GM21529 (cell line): ENCODE results near the gene MTOR.
"Not testable (repeated sequence)": the region's sequence is repeated elsewhere in the genome, so short reads cannot be mapped to it uniquely, and the experiment has no call there.

Source experiments
- ATAC-seq: cut with Tn5 transposase; IDR thresholded peaks from one replicate; pipeline ENCODE4 v1.9.1; 2021; ENCODE audit not compliant: unreplicated experiment

Gene MTOR

GRCh38 chr1:11067716-11068599 is 194.4 kb downstream of the MTOR start:
- no peak for ATAC-seq

DNA sequence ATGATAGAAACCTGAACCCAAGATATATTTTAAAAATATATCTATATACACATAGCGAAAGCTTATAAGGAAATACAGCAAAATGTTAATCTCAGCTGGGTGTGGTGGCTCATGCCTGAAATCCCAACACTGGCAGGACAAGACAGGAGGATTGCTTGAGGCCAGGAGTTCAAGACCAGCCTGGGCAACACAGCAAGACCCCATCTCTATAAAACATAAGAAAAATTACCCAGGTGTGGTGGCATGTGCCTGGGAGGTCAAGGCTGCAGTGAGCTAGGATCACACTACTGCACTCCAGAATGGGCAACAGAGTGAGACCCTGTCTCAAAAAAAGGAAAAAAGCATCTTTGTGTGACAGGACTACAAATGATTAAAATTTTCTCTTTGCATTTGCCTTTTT is 196.6 kb downstream of the MTOR start:
- no peak for ATAC-seq

DNA sequence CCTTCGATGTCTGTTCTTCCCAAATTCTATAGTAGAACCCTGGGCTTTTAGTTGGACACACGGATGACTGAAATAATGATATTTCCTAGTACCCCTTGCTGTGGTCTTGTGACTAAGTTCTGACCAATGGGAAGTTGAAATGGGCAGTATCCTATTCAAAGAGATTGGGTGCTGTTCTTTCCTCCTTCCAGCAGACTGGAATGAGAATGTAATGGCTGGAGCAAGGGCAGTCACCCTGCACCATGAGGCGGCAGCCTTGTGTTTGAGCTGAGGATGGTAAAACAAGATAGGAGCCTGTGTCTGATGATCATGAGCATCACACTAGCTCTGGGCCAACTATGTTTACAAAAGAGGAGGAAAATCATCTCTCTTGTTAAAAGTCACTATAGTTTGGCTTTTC is 197.4 kb downstream of the MTOR start:
- ATAC-seq, result no peak

DNA sequence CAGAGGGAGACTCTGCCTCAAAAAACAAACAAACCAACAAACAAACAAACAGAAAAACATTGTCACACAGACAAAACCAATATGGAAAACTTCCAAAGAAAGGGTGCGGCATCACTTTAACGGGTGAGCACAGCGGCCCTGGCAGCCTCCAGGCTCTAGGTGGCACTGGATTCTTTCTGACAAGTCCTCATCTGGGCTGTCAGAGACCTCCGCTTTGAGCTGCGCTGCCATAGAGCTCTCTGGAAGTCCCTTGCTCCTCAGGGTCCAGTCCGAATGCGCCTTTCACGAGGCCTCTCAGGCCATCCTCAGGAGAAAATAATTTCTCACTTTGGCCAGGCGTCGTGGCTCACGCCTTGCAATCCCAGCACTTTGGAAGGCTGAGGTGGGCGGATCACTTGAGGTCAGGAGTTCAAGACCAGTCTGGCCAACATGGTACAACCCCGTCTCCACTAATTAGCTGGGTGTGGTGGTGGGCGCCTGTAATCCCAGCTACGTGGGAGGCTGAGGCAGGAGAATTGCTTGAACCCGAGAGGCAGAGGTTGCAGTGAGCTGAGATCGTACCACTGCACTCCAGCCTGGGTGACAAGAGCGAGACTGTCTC is 198.3 kb downstream of the MTOR start:
- not testable (repeated sequence) for ATAC-seq

DNA sequence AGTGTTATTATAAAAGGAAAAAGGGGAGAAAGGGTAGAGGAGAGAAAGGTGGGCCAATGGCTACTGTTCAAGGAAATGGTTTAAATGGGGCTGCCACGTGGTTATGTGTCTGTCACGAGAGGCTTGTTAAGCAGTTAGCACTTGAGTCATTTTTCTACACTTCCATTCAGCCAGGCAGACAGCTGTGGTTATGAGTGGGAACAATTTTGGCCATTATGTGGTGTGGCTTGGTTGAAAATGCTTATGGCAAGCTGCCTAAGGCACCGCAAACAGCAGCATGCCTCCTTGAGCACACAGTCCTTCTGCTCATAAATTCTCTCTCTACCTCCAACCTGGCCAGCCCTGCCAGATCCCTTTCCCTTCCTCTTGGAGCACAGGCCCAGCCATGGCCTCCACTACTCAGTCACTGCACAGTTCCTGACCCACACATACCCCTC is 199.4 kb downstream of the MTOR start:
- peak; percentile 24 for ATAC-seq

- ATAC-seq, result no peak
Observed at GRCh38 chr1:11061652-11062365, 200.5 kb downstream of the MTOR start.

DNA sequence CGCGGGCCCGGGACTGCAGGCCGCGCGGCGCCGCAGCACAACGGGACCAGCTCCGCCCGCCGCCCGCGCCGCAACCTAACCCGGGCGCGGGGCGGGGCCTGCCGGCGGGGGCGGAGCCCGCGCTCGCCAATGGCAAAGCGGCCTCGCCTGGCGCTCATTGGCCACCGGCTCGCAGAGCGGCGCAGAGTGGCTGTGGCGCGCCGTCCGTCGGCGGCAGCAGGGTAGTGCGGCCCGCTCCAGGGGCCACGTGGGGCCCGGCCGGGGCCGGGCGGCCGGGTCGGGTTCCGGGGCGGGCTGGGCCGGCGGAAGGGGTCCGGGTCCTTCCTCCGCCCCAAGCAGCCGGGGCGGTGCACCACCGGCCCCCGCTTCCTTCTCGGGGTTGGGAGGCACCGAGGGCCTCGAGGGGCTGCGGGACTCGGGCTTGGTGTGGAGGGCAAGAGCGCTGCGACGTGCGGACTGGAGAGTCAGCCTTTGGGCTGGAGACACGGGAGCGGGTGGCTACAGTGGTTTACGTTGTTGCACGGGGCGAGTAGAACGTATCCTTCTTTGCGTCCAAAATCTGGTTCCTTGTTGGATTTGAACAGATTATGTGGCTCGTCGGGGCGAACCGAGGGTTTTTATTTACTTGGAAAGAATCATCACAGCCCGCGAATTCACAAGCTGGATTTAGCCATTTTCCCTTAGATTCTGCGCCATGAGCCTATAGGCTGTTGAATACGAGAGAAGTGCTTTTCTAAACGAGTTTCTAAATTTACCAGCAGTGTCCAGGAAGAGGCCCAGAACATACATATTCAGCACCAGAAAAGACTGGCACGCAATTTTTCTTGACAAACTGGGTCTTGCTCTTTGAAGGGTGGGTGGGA is 202.2 kb downstream of the MTOR start, which contains the start of gene SRM:
TSS of gene SRM (minus strand) at position 51 of the 863 bp plus-strand sequence. CDS start 75 bp downstream, outside the sequence.
- ATAC-seq, result peak; percentile 77

DNA sequence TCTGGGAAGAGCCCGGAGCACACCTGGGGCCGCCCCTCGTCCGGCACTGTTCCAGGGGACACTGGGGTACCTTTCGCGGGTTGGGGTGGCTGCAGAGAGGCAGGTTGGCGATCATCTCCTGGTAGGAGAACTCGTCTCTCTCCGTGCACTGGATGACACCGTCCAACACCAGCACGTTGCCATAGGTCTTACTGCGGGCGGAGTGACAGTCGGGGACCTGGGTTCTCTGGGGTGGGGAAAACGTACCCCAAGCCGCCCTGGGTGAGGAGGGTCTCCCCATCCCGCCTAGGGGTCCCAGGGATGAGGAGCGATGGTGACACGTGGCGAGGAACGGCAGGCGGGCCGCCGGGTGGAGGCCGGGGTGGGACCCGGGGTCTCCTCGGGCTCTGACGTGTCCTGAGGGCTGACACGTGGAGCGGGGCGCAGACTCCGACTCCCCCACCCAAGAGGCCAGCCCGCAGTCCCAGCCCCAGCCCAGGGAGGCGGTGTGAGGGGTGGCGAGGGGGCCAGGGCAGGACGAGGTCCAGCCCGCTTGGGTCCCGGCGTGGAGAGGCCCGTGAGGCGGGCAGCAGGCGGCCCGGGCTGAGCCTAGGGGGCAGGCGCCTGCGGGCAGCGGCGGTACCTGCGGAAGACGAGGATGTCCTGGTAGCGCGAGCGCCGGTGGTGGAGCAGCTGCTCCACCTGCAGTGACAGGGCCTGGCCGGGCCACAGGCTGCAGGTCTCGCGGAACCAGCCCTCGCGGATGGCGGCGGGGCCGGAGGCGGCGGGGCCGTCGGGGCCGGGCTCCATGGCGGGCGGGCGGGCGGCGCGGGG is 203.0 kb downstream of the MTOR start:
- ATAC-seq, result peak; percentile 20

DNA sequence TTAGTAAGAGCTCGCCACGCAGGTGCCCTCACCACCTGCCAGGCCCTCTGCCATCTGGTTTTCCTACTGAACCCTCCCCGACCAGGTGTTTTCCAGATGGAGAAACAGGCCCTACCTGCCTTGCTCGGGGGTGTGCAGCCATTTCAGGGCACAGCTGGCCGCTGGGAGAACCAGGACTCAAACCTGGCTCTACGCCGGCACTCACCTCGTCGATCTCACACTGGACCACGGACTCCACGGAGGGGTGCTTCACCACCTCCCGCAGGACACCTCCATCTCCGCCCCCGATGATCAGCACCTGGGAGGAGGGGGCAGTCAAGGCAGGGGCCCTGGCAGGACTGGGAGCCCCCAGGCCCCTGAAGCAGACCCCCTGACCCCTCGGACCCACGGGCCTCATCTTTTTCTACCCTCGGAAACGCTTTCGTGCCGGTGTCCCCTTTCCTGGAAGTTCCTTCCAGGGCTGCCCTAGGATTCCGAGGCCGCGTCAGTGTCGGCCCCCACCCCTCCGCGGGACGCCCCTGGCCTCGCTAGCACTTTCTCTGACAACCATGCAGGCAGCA is 203.7 kb downstream of the MTOR start:
- no peak for ATAC-seq

DNA sequence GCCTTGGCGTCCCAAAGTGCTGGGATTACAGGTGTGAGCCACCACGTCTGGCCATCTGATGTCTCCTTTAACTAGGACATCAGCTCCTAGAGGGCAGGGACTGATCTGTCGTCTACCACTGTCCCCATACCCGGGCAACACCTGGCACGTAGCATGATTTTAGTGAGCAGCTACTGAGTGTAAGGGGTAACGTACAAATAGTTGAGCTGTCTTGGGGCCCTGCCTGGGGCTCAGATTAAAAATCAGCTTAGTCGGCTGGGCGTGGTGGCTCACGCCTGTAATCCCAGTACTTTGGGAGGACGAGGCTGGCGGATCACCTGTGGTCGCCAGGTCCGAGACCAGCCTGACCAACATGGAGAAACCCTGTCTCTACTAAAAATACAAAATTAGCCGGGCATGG is 204.3 kb downstream of the MTOR start:
- no peak for ATAC-seq

DNA sequence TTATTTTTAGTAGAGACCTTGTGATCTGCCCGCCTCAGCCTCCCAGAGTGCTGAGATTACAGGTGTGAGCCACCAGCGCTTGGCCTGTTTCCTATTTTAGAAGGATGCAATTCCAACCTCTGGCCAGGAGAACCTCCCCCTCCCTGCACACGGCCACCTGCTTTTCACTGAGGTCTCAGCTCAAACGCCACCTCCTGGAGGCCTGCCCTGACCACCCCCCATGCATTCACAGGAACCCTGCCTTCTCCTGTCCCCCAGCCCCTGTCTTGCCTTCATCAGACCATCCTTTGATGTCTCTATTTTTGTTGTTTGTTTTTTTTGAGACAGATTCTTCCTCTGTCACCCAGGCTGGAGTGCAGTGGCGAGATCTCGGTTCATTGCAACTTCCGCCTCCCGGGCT is 204.9 kb downstream of the MTOR start:
- ATAC-seq, result no peak
